A549 (cell line): ENCODE data around the gene TTLL11.

ENCODE experiments used
- CEBPB ChIP-seq, 2 experiments: fragments of >200 bp in 1 of 2; sonication (Bioruptor Twin) in 1 of 2; formaldehyde crosslinking in 1 of 2; IDR thresholded peaks; 2 replicates each; pipeline ENCODE4 v1.6.1; 2012 to 2016
- CTCF ChIP-seq: fragments of >200 bp; sonication (Bioruptor Twin); formaldehyde crosslinking; IDR thresholded peaks from 3 replicates; pipeline ENCODE4 v1.5.1; 2016
- E2F6 ChIP-seq: IDR thresholded peaks from 2 replicates; pipeline ENCODE4 v1.6.1; 2012; ENCODE audit warnings: low read depth, borderline replicate concordance
- EP300 ChIP-seq, 2 experiments: fragments of >200 bp; sonication (Bioruptor Twin); formaldehyde crosslinking; IDR thresholded peaks; 2 replicates in 1 of 2; 3 replicates in 1 of 2; pipeline ENCODE4 v1.6.1; 2016 to 2017
- FOSL2 ChIP-seq, 2 experiments: fragments of 450-650 bp in 1 of 2; fragments of >200 bp in 1 of 2; sonication (Bioruptor Twin) in 1 of 2; formaldehyde crosslinking; IDR thresholded peaks; 2 replicates each; pipeline versions ENCODE4 v1.5.0 to v1.6.1; 2016 to 2020; ENCODE audit warnings: mild to moderate bottlenecking in 1 of 2, moderate library complexity in 1 of 2
- RAD21 ChIP-seq, 2 experiments: fragments of >200 bp in 1 of 2; sonication (Bioruptor Twin) in 1 of 2; formaldehyde crosslinking in 1 of 2; IDR thresholded peaks in 1 of 2; conservative IDR thresholded peaks in 1 of 2; 2 replicates in 1 of 2; 3 replicates in 1 of 2; pipeline ENCODE4 v1.6.1; 2012 to 2018; ENCODE audit warnings: inconsistent platforms in 1 of 2
- TF ChIP-seq, protein P1 (sequence below): IDR thresholded peaks from 2 replicates; pipeline ENCODE4 v1.6.1; 2012

DNA sequence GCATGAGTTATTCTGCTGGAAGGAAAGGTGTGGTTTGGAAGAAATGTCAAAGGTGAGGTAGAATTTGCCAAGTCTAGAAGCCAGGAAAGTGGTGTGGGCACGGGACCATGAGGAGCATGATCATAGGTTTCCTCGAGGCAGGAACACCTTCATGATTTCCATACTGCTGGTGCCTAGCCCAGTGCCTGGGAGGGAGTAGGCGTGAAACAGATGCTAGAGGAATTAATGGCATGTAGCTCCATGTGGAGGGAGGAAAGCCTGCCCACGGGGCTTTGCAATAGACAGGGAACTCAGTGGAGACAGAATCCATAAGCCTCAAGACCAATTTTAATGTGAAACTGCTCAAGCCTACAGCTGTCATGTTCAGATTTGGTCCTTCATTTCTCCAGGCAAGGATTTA lies 35.1 kb downstream of the TTLL11 start:
- no peak for TF ChIP-seq CEBPB (IDR thresholded peaks at IDR 0.05)
- TF ChIP-seq CTCF: no peak
- TF ChIP-seq RAD21 (conservative IDR thresholded peaks at IDR 0.05 in 1 of 2, IDR thresholded peaks at IDR 0.05 in 1 of 2): no peak
- no peak for TF ChIP-seq EP300 (IDR thresholded peaks at IDR 0.05)
- no peak for TF ChIP-seq FOSL2 (IDR thresholded peaks at IDR 0.05)
- no peak for TF ChIP-seq FOSL2 (CRISPR knock-in tag; IDR thresholded peaks at IDR 0.05)
- TF ChIP-seq, protein P1, sequence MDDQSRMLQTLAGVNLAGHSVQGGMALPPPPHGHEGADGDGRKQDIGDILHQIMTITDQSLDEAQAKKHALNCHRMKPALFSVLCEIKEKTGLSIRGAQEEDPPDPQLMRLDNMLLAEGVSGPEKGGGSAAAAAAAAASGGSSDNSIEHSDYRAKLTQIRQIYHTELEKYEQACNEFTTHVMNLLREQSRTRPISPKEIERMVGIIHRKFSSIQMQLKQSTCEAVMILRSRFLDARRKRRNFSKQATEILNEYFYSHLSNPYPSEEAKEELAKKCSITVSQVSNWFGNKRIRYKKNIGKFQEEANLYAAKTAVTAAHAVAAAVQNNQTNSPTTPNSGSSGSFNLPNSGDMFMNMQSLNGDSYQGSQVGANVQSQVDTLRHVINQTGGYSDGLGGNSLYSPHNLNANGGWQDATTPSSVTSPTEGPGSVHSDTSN: no peak
- TF ChIP-seq E2F6: no peak
